Ecto neural progenitor cell (in vitro differentiated cells): Measurements from ENCODE around the gene PIGZ.

ENCODE experiments used
- DNase-seq: peaks from one replicate; pipeline ENCODE4 v3.0.0-alpha.2; 2018; ENCODE audit warnings: low spot score

Gene PIGZ

GRCh38 chr3:196979545-196979944 lies 10.9 kb upstream of the PIGZ start:
- no peak for DNase-seq

- no peak for DNase-seq
These were observed 8.3 kb upstream of the PIGZ start for GRCh38 chr3:196976941-196977340.

GRCh38 chr3:196975349-196975748 lies 6.7 kb upstream of the PIGZ start:
- no peak for DNase-seq

DNA sequence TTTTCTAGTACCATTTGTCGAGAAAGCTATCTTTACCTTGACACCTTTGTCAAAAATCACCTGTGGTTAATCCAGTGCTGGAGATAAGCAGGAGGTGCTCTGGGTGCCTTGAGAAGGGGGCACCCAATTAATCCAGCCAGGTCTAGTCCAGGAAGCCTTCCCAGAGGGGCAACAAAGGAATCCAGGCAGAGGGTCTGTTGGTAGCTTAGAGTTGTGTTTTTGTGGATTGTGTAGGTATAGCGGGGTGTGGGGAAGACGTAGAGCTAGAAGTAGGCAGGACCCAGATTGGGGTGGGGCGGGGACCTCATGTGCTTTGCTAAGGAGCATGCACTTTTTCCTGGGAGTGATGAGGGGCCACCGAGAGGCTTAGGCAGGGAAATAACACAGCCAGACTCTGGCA lies 6.0 kb upstream of the PIGZ start:
- no peak for DNase-seq

DNA sequence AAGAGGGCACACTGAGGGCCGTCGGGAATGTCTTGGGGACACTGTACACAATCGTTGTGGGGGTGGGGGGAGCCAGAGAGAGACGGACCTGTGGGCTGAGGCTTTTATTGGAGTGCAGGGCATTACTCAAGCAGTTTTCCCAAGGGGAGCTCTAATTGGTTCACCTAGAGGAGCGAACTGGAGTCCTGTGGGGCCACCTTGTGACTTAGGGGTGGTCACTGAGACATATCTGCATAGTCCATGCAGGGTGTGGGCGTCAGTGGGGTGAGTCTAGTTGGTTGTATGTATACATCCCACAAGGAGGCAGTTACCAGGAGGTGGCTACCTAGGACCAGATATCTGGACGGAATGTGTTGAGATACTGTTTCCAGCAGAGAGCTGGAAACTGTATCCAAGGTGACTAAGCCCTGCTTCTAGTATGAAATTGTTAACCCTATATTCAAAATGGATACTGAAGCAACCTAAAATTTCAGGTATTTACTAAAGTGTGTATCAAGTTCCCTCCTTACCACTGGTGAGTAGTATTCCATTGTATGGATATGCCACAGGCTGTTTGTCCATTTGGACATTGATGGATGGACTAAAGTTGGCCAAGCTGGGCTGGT lies 2.6 kb upstream of the PIGZ start:
- no peak for DNase-seq

- DNase-seq, result peak; percentile 44
These were observed 2.0 kb upstream of the PIGZ start for GRCh38 chr3:196970547-196971093.

DNA sequence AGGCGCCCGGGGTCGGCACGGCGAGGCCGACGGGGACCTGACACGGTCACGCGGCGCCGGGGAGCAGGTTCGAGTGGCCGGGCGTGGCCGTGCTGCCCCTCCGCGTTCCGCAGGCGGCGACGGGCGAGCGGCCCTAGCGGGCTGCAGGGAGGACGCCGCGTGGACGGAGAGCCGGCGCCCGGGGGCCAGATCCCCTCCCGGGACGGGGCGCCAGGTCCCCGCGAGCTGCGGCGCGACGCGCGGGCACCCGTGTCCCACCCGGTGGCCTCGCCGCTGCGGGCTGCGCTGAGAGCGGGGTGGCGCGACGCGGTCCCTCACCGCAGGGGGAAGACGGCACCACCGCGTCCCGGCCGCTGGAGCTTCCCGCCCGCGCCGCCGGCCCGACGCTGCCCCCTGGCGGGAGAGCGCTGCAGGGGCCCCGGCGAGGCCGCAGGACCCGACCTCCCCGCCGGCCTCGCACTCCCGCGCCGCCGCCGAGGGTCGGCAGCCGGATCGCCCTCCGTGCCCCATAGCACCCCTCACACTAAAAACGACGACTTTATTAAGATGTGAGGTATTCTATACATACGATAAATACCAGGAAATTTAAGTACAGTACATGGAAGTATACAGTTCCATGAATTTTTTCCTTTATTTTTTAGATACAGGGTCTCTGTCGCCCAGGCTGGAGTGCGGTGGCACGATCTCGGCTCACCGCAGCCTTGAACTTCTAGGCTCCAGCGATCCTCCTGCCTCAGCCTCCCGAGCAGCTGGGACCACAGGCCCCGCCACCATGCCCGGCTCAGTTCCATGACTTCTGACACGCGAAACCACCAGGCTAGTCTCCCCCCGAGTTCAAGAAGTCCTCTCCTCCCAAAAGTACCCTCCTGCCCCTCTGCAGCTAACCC lies 1.3 kb upstream of the PIGZ start:
- DNase-seq, result peak; percentile 84

DNA sequence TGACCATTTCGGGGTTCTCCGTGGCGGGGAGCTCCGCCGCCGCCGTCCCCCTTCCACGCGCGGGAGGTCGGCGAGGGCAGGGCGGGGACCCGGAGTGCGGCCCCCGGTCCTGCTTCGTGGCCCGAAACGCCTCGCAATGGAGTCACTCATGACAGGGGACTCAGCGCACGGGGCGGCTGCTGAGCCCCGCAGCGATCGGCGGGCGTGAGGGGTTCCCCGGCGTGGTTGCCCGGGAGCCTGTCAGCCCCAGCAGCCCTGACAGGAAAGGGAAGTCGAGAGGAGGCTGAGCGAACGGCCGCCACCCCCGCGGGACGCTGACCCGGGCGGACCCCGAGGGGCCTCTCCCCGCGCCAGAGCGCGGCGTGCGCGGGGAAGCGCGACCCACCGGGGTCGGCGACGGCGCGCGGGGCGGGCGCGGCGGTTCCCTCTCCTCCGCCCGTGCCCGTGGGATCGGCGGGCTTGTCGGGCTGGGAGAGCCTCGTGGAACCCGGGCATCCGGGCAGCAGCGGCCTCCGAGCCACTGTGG lies 564 bp upstream of the PIGZ start:
- DNase-seq, result peak; percentile 63

DNA sequence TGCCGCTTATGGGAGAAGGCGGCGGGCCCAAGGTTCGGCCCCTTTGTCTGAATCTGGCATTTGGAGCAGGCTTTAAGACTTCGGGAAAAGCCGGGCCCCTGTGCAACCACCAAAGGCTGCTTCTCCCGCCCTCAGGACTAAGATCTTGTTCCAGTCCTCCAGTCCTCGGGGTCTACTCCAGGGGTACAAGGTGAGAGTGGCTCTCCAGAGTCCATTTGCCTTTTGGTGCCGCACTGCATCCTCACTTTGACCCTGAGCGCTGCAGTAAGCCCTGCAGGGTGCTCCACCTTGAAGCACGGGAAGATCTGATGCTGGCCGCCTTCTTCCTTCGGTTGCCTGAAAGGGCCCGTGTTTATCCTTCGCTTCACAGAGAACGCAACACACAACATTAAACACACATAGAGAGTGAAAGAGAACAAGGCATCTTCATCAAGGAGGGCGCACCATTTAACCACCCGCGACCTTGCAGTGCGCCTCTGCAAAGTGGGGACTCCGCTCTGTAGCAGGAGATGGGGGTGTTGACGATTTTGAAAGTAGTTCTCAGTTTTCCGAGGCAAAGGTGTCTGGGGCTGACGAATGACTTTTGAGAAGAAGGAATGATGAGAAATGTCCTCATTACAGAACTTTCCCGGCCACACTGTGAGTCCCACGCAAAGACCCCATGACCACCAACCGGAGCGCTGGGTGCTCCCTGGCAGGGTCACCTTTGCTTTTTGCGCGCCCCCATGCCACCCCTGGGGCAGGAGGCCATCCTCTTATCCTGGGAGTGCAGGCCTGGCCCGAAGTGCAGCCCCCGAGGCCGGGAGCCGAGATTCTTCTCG lies 1.0 kb downstream of the PIGZ start:
- DNase-seq, result no peak

DNA sequence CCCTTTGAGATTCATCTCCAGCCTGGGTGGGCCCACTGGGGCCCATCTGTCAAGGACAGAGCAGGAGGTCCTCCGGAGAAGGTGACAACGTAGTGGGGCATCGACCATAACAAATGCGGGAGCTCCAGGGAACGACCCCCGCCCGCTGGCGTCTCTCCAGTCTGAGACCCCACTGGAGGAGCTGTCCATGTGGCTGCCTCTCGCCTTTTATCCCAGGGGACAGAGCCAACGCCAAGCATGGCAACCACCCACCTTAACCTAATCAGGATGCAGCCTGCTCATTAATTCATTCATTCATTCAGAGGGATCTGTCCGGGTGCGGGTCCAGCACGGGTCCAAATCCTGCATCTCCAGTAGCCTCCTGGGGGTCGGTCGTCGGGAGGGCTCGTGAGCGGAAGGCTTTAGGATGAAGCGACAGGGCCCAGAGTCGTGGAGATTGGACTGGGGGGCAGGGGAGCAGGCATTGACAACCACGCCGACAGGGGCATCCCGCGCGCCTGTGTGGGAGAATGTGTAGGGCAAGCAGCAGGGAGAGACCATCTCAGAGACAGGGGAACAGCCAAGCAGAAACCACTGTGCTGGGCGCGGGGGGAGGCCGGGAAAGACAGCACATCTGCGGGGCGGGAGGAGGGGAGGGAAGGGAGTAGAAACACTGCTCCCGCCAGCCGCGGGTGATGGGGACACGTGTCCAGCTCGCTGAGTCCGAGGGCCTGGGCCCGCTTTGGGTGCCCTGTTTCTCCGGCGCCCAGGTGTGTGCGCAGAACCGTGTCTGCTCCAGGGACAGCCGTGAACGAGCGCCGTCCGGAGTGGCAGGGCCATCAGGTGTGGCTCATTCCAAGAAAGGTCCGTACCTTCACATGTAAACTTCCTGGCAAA lies 1.9 kb downstream of the PIGZ start:
- no peak for DNase-seq

- DNase-seq, result no peak
These were observed 2.8 kb downstream of the PIGZ start for GRCh38 chr3:196965804-196966173.

DNA sequence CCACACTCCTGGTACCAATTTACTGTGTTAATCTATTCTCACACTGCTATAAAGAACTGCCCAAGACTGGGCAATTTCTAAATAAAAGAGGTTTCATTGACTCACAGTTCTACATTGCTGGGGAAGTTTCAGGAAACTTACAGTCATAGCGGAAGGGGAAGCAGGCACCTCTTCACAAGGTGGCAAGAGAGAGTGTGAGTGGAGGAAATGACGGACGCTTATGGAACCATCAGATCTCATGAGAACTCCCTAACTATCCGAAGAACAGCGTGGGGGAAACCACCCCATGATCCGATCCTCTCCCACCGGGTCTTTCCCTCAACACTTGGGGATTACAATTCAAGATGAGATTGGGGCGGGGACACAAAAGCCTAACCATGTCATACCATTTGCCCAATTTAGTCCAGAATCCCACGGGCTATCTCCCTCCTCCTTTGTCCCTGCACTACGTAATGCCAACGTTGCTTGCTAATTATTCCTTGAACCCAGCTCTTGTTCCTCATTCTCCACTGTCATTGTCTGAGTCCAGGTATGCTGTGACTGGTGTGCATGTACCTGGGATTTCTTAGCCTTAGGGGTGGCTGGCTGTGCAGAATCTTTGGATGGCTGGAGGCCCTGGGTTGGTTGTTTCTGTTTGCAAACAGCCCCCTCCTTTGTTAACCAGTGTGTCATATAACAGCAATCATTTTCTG lies 3.4 kb downstream of the PIGZ start:
- DNase-seq, result no peak

DNA sequence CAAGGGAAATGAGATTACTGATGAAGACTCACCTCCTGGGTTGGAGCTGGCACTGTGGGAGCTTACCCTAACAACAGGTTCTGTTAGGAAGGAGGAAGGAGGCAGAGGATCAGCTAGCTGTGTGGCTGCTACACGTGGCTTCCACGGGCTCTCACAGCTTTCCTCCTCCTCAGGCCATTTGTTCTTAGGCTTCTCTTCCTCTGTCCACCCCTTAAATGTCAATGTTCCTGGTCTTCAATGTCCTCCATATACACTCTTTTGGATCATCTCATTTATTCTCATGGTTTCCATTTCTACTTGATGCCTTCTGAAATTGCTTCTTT lies 5.0 kb downstream of the PIGZ start:
- no peak for DNase-seq

DNA sequence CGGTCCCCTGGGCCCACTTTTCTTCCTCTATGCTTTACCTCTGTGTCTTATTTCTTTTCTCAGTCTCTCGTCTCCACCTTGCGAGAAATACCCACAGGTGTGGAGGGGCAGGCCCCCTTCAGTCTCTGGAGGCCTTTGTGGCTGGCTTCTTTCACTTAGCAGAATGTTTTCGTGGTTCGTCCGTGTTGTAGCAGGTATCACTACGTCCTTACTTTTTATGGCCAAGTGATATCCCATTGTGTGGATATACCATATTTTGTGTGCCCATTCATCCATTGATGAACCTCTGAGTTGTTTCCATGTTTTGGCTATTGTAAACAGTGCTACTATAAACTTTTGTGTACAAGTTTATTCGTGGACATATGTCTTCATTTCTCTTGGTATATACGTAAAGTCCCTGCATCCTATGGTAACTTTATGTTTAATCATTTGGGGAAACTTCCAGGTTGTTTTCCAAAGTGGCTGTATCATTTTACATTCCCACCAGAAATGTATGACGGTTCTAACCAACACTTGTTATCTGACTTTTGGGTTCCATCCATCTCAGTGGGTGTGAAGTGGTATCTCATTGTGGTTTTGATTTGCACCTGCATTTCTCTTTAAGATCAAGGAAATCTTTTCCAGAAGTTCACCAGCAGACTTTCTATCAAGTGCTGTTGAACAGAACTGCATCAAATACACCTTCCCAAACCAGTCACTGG lies 5.6 kb downstream of the PIGZ start:
- no peak for DNase-seq

DNA sequence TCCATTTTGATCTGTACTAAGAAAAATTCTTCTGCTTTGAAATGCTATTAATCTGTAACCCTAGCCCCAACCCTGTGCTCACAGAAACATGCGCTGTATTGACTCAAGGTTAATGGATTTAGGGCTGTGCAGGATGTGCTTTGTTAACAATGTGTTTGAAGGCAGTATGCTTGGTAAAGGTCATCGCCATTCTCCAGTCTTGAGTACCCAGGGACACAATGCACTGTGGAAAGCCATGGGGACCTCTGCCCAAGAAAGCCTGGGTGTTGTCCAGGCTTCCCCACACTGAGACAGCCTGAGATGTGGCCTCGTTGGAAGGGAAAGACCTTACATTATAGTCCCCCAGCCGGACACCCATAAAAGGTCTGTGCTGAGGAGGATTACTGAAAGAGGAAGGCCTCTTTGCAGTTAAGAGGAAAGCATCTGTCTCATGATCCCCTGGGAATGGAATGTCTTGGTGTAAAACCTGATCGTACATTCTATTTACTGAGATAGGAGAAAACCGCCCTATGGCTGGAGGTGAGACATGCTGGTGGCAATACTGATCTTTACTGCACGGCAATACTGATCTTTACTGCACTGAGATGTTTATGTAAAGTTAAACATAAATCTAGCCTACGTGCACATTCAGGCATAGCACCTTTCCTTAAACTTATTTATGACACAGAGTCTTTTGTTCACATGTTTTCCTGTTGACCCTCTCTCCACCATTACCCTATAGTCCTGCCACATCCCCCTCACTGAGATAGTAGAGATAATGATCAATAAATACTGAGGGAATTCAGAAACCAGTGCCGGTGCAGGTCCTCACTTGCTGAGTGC lies 6.3 kb downstream of the PIGZ start:
- DNase-seq, result no peak

DNA sequence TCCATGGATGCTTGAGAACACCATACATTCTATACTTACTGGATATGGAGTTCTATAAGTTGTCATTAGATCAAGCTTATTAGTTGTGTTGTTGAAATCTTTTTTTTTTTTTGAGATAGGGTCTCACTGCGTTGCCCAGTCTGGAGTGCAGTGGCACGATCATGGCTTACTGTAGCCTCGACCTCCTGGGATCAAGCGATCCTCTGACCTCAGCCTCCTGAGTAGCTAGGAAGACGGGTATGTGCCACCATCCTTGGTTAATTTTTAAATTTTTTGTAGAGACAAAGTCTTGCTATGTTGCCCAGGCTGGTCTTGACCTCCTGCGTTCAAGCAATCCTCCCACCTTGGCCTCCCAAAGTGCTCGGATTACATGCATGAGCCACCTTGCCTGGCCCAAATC lies 13.8 kb downstream of the PIGZ start:
- DNase-seq, result no peak

DNA sequence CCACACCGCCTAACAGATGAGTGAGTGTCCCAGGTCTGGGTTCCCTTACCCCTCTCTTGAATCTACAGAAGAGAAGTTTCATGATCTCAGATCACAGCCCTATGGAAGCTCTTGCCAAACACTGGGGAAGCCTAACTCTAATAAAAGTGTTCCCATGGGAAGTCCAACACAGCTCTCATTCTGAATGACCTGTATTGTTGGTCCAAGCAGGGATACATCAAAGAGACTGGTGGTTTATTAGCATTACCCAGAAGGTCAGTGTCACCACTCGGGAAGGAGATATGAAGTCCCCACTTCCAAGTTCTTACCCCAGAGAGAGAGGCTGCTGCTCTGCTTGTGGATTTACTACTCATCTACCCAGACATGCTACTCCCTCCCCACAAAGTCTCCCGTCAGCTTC lies 17.3 kb downstream of the PIGZ start:
- DNase-seq, result no peak

GRCh38 chr3:196949750-196950149 lies 18.9 kb downstream of the PIGZ start:
- no peak for DNase-seq

DNA sequence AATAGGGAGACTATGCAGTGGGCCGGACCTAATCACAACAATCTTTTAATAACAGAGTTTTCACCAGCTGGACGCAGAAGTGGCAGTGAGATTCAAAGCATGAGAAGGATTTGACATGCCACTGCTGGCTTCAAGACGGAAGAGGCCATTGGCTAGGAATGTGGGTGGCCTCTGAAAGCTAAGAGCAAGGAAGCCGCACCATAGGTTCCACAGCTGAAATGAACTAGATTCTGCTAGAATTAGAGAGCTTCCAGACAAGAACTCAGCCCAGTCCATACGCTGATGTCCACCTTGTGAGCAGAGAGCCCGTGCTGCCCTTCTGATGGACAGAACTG lies 19.4 kb downstream of the PIGZ start:
- DNase-seq, result no peak
